ENCODE data around the gene NR2F2.

NR2F2 gene

GRCh38 chr15:96330450-96331143 is at the start of gene NR2F2:
TSS of gene NR2F2 (plus strand) at chr15:96330700. CDS start at chr15:96332106, 1,406 bp downstream.
- DNase-seq (ENCODE audit: low read depth), result peak; percentile 89
- H3K4me3 ChIP-seq (ENCODE audit: low read depth, low read length), result peak within 1 kb of the TSS; percentile 45
- TF ChIP-seq CTCF (IDR thresholded peaks at IDR 0.05; ENCODE audit: insufficient read depth, low read depth, low read length, missing control alignments), result no peak

GRCh38 chr15:96285305-96285704 is 45.2 kb upstream of the NR2F2 start:
- no peak for TF ChIP-seq CTCF (IDR thresholded peaks at IDR 0.05; ENCODE audit: insufficient read depth, low read depth, low read length, missing control alignments)
- no peak overlapping the region for H3K4me3 ChIP-seq (ENCODE audit: low read depth, low read length)
- no peak for DNase-seq (ENCODE audit: low read depth)

GRCh38 chr15:96285729-96286254 is 44.7 kb upstream of the NR2F2 start:
- TF ChIP-seq CTCF (IDR thresholded peaks at IDR 0.05; ENCODE audit: insufficient read depth, low read depth, low read length, missing control alignments), result no peak
- no peak overlapping the region for H3K4me3 ChIP-seq (ENCODE audit: low read depth, low read length)
- no peak for DNase-seq (ENCODE audit: low read depth)

GRCh38 chr15:96290679-96291078 is 39.8 kb upstream of the NR2F2 start:
- no peak for DNase-seq (ENCODE audit: low read depth)
- H3K4me3 ChIP-seq (ENCODE audit: low read depth, low read length), result no peak overlapping the region
- TF ChIP-seq CTCF (IDR thresholded peaks at IDR 0.05; ENCODE audit: insufficient read depth, low read depth, low read length, missing control alignments), result no peak

GRCh38 chr15:96292635-96293034 is 37.9 kb upstream of the NR2F2 start:
- no peak for TF ChIP-seq CTCF (IDR thresholded peaks at IDR 0.05; ENCODE audit: insufficient read depth, low read depth, low read length, missing control alignments)
- H3K4me3 ChIP-seq (ENCODE audit: low read depth, low read length), result no peak overlapping the region
- DNase-seq (ENCODE audit: low read depth), result no peak

- no peak for DNase-seq (ENCODE audit: low read depth)
- no peak overlapping the region for H3K4me3 ChIP-seq (ENCODE audit: low read depth, low read length)
- TF ChIP-seq CTCF (IDR thresholded peaks at IDR 0.05; ENCODE audit: insufficient read depth, low read depth, low read length, missing control alignments), result no peak
Observed at GRCh38 chr15:96293441-96293840, 37.1 kb upstream of the NR2F2 start.

GRCh38 chr15:96294766-96295165 is 35.7 kb upstream of the NR2F2 start:
- no peak for DNase-seq (ENCODE audit: low read depth)

More at GRCh38 chr15:96294766-96295165, 35.7 kb upstream of the NR2F2 start:
- no peak overlapping the region for H3K4me3 ChIP-seq (ENCODE audit: low read depth, low read length)
- no peak for TF ChIP-seq CTCF (IDR thresholded peaks at IDR 0.05; ENCODE audit: insufficient read depth, low read depth, low read length, missing control alignments)

All from GM12865 (cell line).